GM23248 (cell line): ENCODE data around the gene SCGB1A1. TPM values are rescaled to one million over a fixed set of nuclear protein-coding genes. Genes with fewer than 3 reads are reported as not detected.
A peak's percentile ranks its signal among the peaks of the same experiment; 100 is the strongest.

ENCODE experiments used
- DNase-seq: peaks from one replicate; pipeline ENCODE4 v3.0.0-alpha.2; 2015
- H2AFZ ChIP-seq: fragments of 200-600 bp; sonication (generic); 2 replicates; pipeline ENCODE4 v1.6.1; 2016; ENCODE audit warnings: antibody characterized with exemption
- H3F3A ChIP-seq: fragments of 200-600 bp; sonication (generic); 2 replicates; pipeline ENCODE4 v1.6.1; 2016; ENCODE audit warnings: mild to moderate bottlenecking, antibody characterized with exemption, mixed run types; ENCODE audit not compliant: insufficient read depth
- H3K27ac ChIP-seq: fragments of 200-600 bp; sonication (generic); 2 replicates; pipeline ENCODE4 v1.5.1; 2016; ENCODE audit warnings: mild to moderate bottlenecking
- H3K27me3 ChIP-seq: fragments of 200-600 bp; sonication (generic); replicated peaks from 2 replicates; pipeline ENCODE4 v1.6.1; 2016; ENCODE audit warnings: mild to moderate bottlenecking; ENCODE audit not compliant: insufficient read depth
- H3K36me3 ChIP-seq: fragments of 200-600 bp; sonication (generic); 2 replicates; pipeline ENCODE4 v1.6.1; 2016; ENCODE audit warnings: low read depth, mild to moderate bottlenecking
- H3K4me1 ChIP-seq: fragments of 200-600 bp; sonication (generic); 2 replicates; pipeline ENCODE4 v1.6.1; 2016; ENCODE audit warnings: mild to moderate bottlenecking; ENCODE audit not compliant: insufficient read depth
- H3K4me2 ChIP-seq: fragments of 200-600 bp; sonication (generic); one replicate; pipeline ENCODE4 v1.6.1; 2016; ENCODE audit warnings: mild to moderate bottlenecking; ENCODE audit not compliant: unreplicated experiment
- H3K4me3 ChIP-seq: fragments of 200-600 bp; sonication (generic); 2 replicates; pipeline ENCODE4 v1.5.1; 2016; ENCODE audit warnings: mild to moderate bottlenecking
- H3K79me2 ChIP-seq: fragments of 200-600 bp; sonication (generic); 2 replicates; pipeline ENCODE4 v1.6.1; 2016; ENCODE audit warnings: mild to moderate bottlenecking; ENCODE audit not compliant: insufficient read depth
- H3K9ac ChIP-seq: fragments of 200-600 bp; sonication (generic); 2 replicates; pipeline ENCODE4 v1.6.1; 2016; ENCODE audit warnings: mild to moderate bottlenecking
- H3K9me2 ChIP-seq: fragments of 200-600 bp; sonication (generic); 2 replicates; pipeline ENCODE4 v1.6.1; 2016; ENCODE audit warnings: mixed run types, mild to moderate bottlenecking, moderate library complexity; ENCODE audit not compliant: insufficient read depth
- H3K9me3 ChIP-seq: fragments of 200-600 bp; sonication (generic); one replicate; pipeline ENCODE4 v1.6.1; 2017; ENCODE audit warnings: low read depth
- H4K20me1 ChIP-seq: fragments of 200-600 bp; sonication (generic); 2 replicates; pipeline ENCODE4 v1.6.0; 2016; ENCODE audit not compliant: insufficient read depth
- EZH2 ChIP-seq: fragments of 200-600 bp; sonication (generic); IDR thresholded peaks from 2 replicates; pipeline ENCODE4 v1.6.1; 2018; ENCODE audit warnings: antibody characterized with exemption, mild to moderate bottlenecking; ENCODE audit not compliant: insufficient read depth, poor library complexity, severe bottlenecking
- EZH2phosphoT487 ChIP-seq: fragments of 200-600 bp; sonication (generic); IDR thresholded peaks from 2 replicates; pipeline ENCODE4 v1.6.1; 2018; ENCODE audit warnings: antibody characterized with exemption, moderate library complexity, mild to moderate bottlenecking, low read depth; ENCODE audit not compliant: insufficient read depth
- WGBS, 2 experiments: methylation state at CpG; one replicate each; pipeline ENCODE4 v1.1.6; 2015 to 2017; ENCODE audit warnings: low lambda C conversion rate in 2 of 2, low coverage in 1 of 2; ENCODE audit errors: missing lambda C conversion rate in 2 of 2; 5-methylcytosine and 5-hydroxymethylcytosine counted together
- in situ Hi-C: fragments of 300-500 bp; cut with MboI; formaldehyde crosslinking; loops from 2 replicates; pipeline ENCODE4 v1.15.0; 2020
- polyA plus RNA-seq: library from polyadenylated mRNA; unstranded; fragments of >200 nt; fragmentation: Nextera tagmentation; extraction: Ambion mirVana; gene quantifications from 2 replicates; pipeline ENCODE4 v1.2.1, GENCODE V29; 2016
- total RNA-seq: library from RNA; depleted of rRNA; stranded (reverse); fragments of >200 nt; shearing (Covaris generic); gene quantifications from 2 replicates; pipeline ENCODE4 v1.2.3, GENCODE V29; 2014; rRNA removed

Gene SCGB1A1, protein sequence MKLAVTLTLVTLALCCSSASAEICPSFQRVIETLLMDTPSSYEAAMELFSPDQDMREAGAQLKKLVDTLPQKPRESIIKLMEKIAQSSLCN
- total RNA-seq (not detected in 2 replicates), polyA plus RNA-seq (not detected in 2 replicates)

- Histone ChIP-seq H4K20me1 (no peaks in the 10 kb centered on the region), H3K27me3 (no peaks in the 10 kb centered on the region), H3K9me2 (no peaks in the 10 kb centered on the region), H3K36me3 (no peaks in the 10 kb centered on the region), H3K9ac (no peak within 1 kb of the TSS), H3K4me2 (no peak within 1 kb of the TSS), H3K9me3 (no peaks in the 10 kb centered on the region), H3K27ac (no peak within 1 kb of the TSS), H3K4me1 (no peaks in the 10 kb centered on the region), H3K79me2 (no peaks in the 10 kb centered on the region), H3K4me3 (no peak within 1 kb of the TSS), H3F3A (no peaks in the 10 kb centered on the region), H2AFZ (0 out of 2 replicates have a peak within 1 kb of the TSS, but pooled peaks have one; percentile 52)
- DNase-seq, result no peak
- 69 to 84% methylated on average over 4 of the region's 4 CpGs for WGBS, 2 experiments
- in situ Hi-C loops, result no loop called here
- TF ChIP-seq EZH2 (no peak), EZH2phosphoT487 (no peak)
Observed at GRCh38 chr11:62418733-62419132, at the start of gene SCGB1A1. Gene SCGB1A1, plus strand, starts transcription at chr11:62419033. Its CDS starts 63 bp downstream, at chr11:62419096.

DNA sequence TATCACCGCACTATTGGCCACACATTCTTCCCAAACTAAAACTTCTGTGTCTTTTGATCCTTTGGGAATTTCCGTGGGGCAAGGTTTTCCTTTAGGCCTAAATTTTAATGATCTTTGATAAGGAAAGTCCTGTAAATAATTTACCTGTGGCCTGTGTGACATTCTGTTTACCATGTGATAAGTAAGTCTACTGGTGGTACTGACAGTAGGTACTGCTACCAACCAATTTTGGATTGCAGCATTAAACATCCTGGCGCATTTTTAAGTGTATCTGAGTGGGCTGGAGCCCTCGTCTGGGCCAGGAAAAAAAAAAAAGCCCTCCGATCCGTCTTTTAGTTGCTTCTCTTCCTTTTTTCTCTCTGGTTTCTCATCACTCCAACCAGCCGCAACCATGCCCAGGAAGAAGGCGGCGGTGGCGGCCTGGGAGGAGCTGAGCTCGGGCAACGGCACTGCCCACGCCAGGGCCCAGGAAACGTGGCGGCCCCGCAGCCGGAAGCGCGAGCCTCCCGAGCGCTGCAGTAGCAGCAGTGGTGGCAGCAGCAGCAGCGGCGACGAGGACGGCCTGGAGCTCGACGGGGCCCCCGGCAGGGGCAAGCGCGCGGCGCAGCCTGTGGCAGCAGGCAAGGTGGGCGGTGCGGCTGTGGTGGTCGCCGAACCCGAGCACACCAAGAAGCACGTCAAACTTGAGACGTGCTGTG lies 47.9 kb upstream of the SCGB1A1 start:
- WGBS, 2 experiments, result 67 to 74% methylated on average over 36 to 39 of the region's 39 CpGs
- no peak for DNase-seq
- Histone ChIP-seq H4K20me1 (no peaks in the 10 kb centered on the region), H3K9ac (no peak overlapping the region), H3K9me3 (no peaks in the 10 kb centered on the region), H3K4me2 (no peak overlapping the region), H3K9me2 (no peaks in the 10 kb centered on the region), H3K79me2 (no peaks in the 10 kb centered on the region), H3K27ac (no peak overlapping the region), H3K4me3 (no peak overlapping the region), H2AFZ (no peak overlapping the region), H3K36me3 (no peaks in the 10 kb centered on the region), H3K27me3 (no peaks in the 10 kb centered on the region), H3K4me1 (no peaks in the 10 kb centered on the region), H3F3A (no peaks in the 10 kb centered on the region)
- in situ Hi-C loops, result no loop called here
- no peak for TF ChIP-seq EZH2
- no peak for TF ChIP-seq EZH2phosphoT487

DNA sequence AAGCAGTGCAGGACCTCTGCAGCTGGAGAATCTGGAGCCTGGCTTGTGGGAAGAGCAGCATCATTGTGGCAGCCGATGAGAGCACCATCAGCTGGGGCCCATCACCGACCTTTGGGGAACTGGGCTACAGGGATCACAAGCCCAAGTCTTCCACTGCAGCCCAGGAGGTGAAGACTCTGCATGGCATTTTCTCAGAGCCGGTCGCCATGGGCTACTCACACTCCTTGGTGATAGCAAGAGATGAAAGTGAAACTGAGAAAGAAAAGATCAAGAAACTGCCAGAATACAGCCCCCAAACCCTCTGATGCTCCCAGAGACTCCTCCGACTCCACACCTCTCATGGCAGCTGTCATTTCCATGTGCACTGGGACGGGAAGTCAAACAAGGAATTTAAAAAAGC lies 46.0 kb upstream of the SCGB1A1 start:
- no peak for DNase-seq
- no peaks in the 10 kb centered on the region for H3K9me2 ChIP-seq
- no peaks in the 10 kb centered on the region for H3K79me2 ChIP-seq
- no peaks in the 10 kb centered on the region for H3F3A ChIP-seq
- in situ Hi-C loops, result no loop called here
- no peaks in the 10 kb centered on the region for H4K20me1 ChIP-seq
- H3K4me2 ChIP-seq, result no peak overlapping the region
- H2AFZ ChIP-seq, result no peak overlapping the region
- no peak for TF ChIP-seq EZH2phosphoT487
- no peak overlapping the region for H3K9ac ChIP-seq
- H3K36me3 ChIP-seq, result no peaks in the 10 kb centered on the region
- H3K4me1 ChIP-seq, result no peaks in the 10 kb centered on the region
- H3K27me3 ChIP-seq, result no peaks in the 10 kb centered on the region
- no peak overlapping the region for H3K4me3 ChIP-seq
- no peak overlapping the region for H3K27ac ChIP-seq
- WGBS, 2 experiments, result 59 to 71% methylated on average over 6 of the region's 6 CpGs
- no peaks in the 10 kb centered on the region for H3K9me3 ChIP-seq

DNA sequence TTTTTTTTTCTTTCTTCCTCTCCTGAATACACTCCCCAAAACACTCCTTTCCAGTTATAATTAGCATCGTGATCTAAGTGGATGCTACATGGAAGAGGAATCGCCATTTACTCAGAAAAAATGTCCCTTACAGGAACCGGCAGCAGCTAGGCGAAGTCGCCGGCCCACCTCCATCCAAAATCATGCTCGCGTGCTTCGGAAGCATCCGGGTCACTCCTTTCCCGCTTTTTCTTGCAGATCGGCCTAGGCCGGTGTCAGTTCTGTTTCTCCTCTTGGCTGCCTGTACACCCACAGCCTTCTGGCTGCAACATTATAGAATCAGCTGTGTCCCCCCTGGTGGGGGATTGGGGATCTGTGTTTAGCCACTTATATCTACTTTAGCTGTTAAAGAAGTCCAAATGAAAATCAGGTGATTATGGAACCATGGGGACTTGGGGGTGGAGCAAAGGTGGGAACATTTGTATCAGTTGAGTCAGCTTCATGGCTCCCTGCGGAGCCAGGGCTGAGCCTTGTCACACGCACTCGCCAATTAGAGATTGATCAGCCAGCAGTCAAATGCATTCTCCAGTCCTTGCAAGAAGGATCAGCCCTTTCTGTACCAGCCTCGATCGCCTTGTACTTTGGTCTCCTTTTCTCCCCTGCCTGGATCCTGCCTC lies 45.2 kb upstream of the SCGB1A1 start:
- no peaks in the 10 kb centered on the region for H3K4me1 ChIP-seq
- no peaks in the 10 kb centered on the region for H3K9me2 ChIP-seq
- H4K20me1 ChIP-seq, result no peaks in the 10 kb centered on the region
- no peak overlapping the region for H3K4me2 ChIP-seq
- no peak for DNase-seq
- H3K79me2 ChIP-seq, result no peaks in the 10 kb centered on the region
- H3F3A ChIP-seq, result no peaks in the 10 kb centered on the region
- no peak overlapping the region for H3K27ac ChIP-seq
- H3K9ac ChIP-seq, result no peak overlapping the region
- H3K27me3 ChIP-seq, result no peaks in the 10 kb centered on the region
- no peaks in the 10 kb centered on the region for H3K36me3 ChIP-seq
- H2AFZ ChIP-seq, result no peak overlapping the region
- TF ChIP-seq EZH2phosphoT487 (no peak), EZH2 (no peak)
- no peaks in the 10 kb centered on the region for H3K9me3 ChIP-seq
- WGBS, 2 experiments, result 90% methylated on average over 18 of the region's 18 CpGs
- H3K4me3 ChIP-seq, result no peak overlapping the region
- in situ Hi-C loops, result no loop called here
